GM19240 (cell line): ENCODE data around the gene NKG7.

Source experiments
- DNase-seq: peaks from one replicate; pipeline ENCODE4 v3.0.0; 2011; ENCODE audit warnings: low spot score; ENCODE audit not compliant: insufficient read length

The NKG7 gene

GRCh38 chr19:51391073-51391611 is 18.7 kb upstream of the NKG7 start:
- no peak for DNase-seq

GRCh38 chr19:51389143-51389542 is 16.7 kb upstream of the NKG7 start:
- DNase-seq, result no peak

- DNase-seq, result no peak
Observed at GRCh38 chr19:51387924-51388389, 15.5 kb upstream of the NKG7 start, which contains the start of gene LIM2. Gene LIM2 (minus strand): TSS chr19:51387974. CDS start chr19:51387443, 531 bp downstream.

GRCh38 chr19:51386882-51387520 is 14.5 kb upstream of the NKG7 start:
- DNase-seq, result no peak

- DNase-seq, result no peak
Observed at GRCh38 chr19:51382004-51382403, 9.6 kb upstream of the NKG7 start.

- no peak for DNase-seq
Observed at GRCh38 chr19:51380379-51380778, 7.9 kb upstream of the NKG7 start.

- DNase-seq, result no peak
Observed at GRCh38 chr19:51377422-51377821, 5.0 kb upstream of the NKG7 start.

GRCh38 chr19:51375504-51376221 is 3.2 kb upstream of the NKG7 start:
- peak; percentile 41 for DNase-seq

GRCh38 chr19:51372021-51372648 is 319 bp downstream of the NKG7 start:
- no peak for DNase-seq

GRCh38 chr19:51371186-51371690 is 1.2 kb downstream of the NKG7 start:
- no peak for DNase-seq

- DNase-seq, result no peak
Observed at GRCh38 chr19:51370230-51370629, 2.2 kb downstream of the NKG7 start.

- DNase-seq, result no peak
Observed at GRCh38 chr19:51368366-51369282, 3.8 kb downstream of the NKG7 start, which contains the start of gene CLDND2. Gene CLDND2 (minus strand): TSS chr19:51369003. CDS start chr19:51368577, 426 bp downstream.

- peak; percentile 87 for DNase-seq
Observed at GRCh38 chr19:51367565-51368365, 4.7 kb downstream of the NKG7 start.

- no peak for DNase-seq
Observed at GRCh38 chr19:51367255-51367564, 5.2 kb downstream of the NKG7 start.

GRCh38 chr19:51366389-51367254 is 5.8 kb downstream of the NKG7 start:
- DNase-seq, result peak; percentile 90

- no peak for DNase-seq
Observed at GRCh38 chr19:51365965-51366388, 6.5 kb downstream of the NKG7 start, which contains the start of gene ETFB. Gene ETFB (minus strand): TSS chr19:51366388. CDS start chr19:51366326, 62 bp downstream.

GRCh38 chr19:51365211-51365964 is 7.1 kb downstream of the NKG7 start:
- DNase-seq, result no peak
